SU-DHL-6 (cell line): ENCODE measurements around the gene LIG3.

Experiments
- H2AFZ ChIP-seq: fragments of 200-600 bp; sonication (generic); 2 replicates; pipeline ENCODE4 v1.6.1; 2014; ENCODE audit warnings: low read depth, mild to moderate bottlenecking, moderate library complexity, mixed read lengths, antibody characterized with exemption, low read length; ENCODE audit not compliant: severe bottlenecking
- H3F3A ChIP-seq: fragments of 200-600 bp; shearing (Covaris generic); 2 replicates; pipeline ENCODE4 v1.6.0; 2016; ENCODE audit warnings: antibody characterized with exemption, mild to moderate bottlenecking; ENCODE audit not compliant: insufficient read depth
- H3K27ac ChIP-seq: fragments of 200-600 bp; sonication (generic); 2 replicates; pipeline ENCODE4 v1.5.1; 2016; ENCODE audit warnings: low read depth, mild to moderate bottlenecking, low read length, moderate library complexity, mixed read lengths
- H3K27me3 ChIP-seq: fragments of 200-600 bp; sonication (generic), shearing (Covaris generic); 2 replicates; pipeline ENCODE4 v1.6.0; 2014; ENCODE audit warnings: mild to moderate bottlenecking, low read length
- H3K36me3 ChIP-seq: fragments of 200-600 bp; sonication (generic); 2 replicates; pipeline ENCODE4 v1.6.1; 2014; ENCODE audit warnings: mild to moderate bottlenecking, low read length, mixed read lengths
- H3K4me2 ChIP-seq: fragments of 300-600, 200-600 bp; shearing (Covaris generic), sonication (generic); 2 replicates; pipeline ENCODE4 v1.6.0; 2014; ENCODE audit warnings: low read length, low read depth, mild to moderate bottlenecking; ENCODE audit not compliant: poor library complexity, severe bottlenecking
- H3K4me3 ChIP-seq: fragments of 200-600 bp; sonication (generic); 2 replicates; pipeline ENCODE4 v1.5.1; 2014; ENCODE audit warnings: antibody characterized with exemption, low read length, mild to moderate bottlenecking, mixed read lengths; ENCODE audit not compliant: insufficient read depth, poor library complexity, severe bottlenecking
- H3K79me2 ChIP-seq: fragments of 200-600 bp; sonication (generic); 2 replicates; pipeline ENCODE4 v1.6.1; 2014; ENCODE audit warnings: mild to moderate bottlenecking, low read length, moderate library complexity; ENCODE audit not compliant: insufficient read depth
- H3K9ac ChIP-seq: fragments of 200-600 bp; sonication (generic); 2 replicates; pipeline ENCODE4 v1.7.0; 2014; ENCODE audit warnings: mild to moderate bottlenecking, low read length
- H3K9me2 ChIP-seq: fragments of 200-600 bp; sonication (generic); replicated peaks from 2 replicates; pipeline ENCODE4 v1.6.1; 2014; ENCODE audit warnings: low read length; ENCODE audit not compliant: insufficient read depth
- H3K9me3 ChIP-seq: fragments of 200-600 bp; sonication (generic); 2 replicates; pipeline ENCODE4 v1.6.1; 2014; ENCODE audit warnings: low read length, mixed read lengths; ENCODE audit not compliant: insufficient read depth
- H4K20me1 ChIP-seq: fragments of 200-600 bp; sonication (generic); 2 replicates; pipeline ENCODE4 v1.6.1; 2014; ENCODE audit warnings: low read depth, mild to moderate bottlenecking, antibody characterized with exemption, low read length, moderate library complexity, mixed read lengths
- CTCF ChIP-seq: fragments of 200-600 bp; sonication (generic); IDR thresholded peaks from one replicate; pipeline ENCODE4 v1.5.1; 2017; ENCODE audit warnings: antibody characterized with exemption, mild to moderate bottlenecking, low read length, moderate library complexity; ENCODE audit not compliant: insufficient read depth, poor library complexity, severe bottlenecking
- EZH2phosphoT487 ChIP-seq: fragments of 200-600 bp; sonication (generic), shearing (Covaris generic); conservative IDR thresholded peaks from 2 replicates; pipeline ENCODE4 v1.6.1; 2018; ENCODE audit warnings: mild to moderate bottlenecking, antibody characterized with exemption, low read length, moderate library complexity, mixed read lengths

Gene LIG3

GRCh38 chr17:35006345-35006744 is 26.0 kb downstream of the LIG3 start:
- no peak overlapping the region for H3K4me3 ChIP-seq
- no peaks in the 10 kb centered on the region for H3K9me2 ChIP-seq
- H3K9me3 ChIP-seq = no peaks in the 10 kb centered on the region
- H4K20me1 ChIP-seq = no peaks in the 10 kb centered on the region
- no peak overlapping the region for H3K27ac ChIP-seq
- H3K9ac ChIP-seq = no peak overlapping the region
- H3K79me2 ChIP-seq = no peaks in the 10 kb centered on the region
- no peak overlapping the region for H3K4me2 ChIP-seq
- H3K36me3 ChIP-seq = no peaks in the 10 kb centered on the region
- H2AFZ ChIP-seq = no peak overlapping the region
- no peaks in the 10 kb centered on the region for H3K27me3 ChIP-seq
- H3F3A ChIP-seq = no peaks in the 10 kb centered on the region
- TF ChIP-seq CTCF = no peak
- no peak for TF ChIP-seq EZH2phosphoT487

GRCh38 chr17:35006961-35007360 is 26.6 kb downstream of the LIG3 start:
- no peak for TF ChIP-seq EZH2phosphoT487
- H3F3A ChIP-seq = no peaks in the 10 kb centered on the region
- H3K36me3 ChIP-seq = no peaks in the 10 kb centered on the region
- H3K27ac ChIP-seq = no peak overlapping the region
- H3K9me3 ChIP-seq = no peaks in the 10 kb centered on the region
- H3K27me3 ChIP-seq = no peaks in the 10 kb centered on the region
- H3K4me2 ChIP-seq = no peak overlapping the region
- H3K9ac ChIP-seq = no peak overlapping the region
- no peak overlapping the region for H2AFZ ChIP-seq
- H3K9me2 ChIP-seq = no peaks in the 10 kb centered on the region
- H4K20me1 ChIP-seq = no peaks in the 10 kb centered on the region
- H3K4me3 ChIP-seq = no peak overlapping the region
- no peaks in the 10 kb centered on the region for H3K79me2 ChIP-seq

GRCh38 chr17:35010093-35010492 is 29.8 kb downstream of the LIG3 start:
- Histone ChIP-seq H3K27ac (no peak overlapping the region), H3K4me3 (no peak overlapping the region), H3K36me3 (no peaks in the 10 kb centered on the region), H2AFZ (no peak overlapping the region), H3K4me2 (no peak overlapping the region), H3F3A (no peaks in the 10 kb centered on the region), H3K9me3 (no peaks in the 10 kb centered on the region), H3K27me3 (no peaks in the 10 kb centered on the region), H3K9ac (no peak overlapping the region), H3K9me2 (no peaks in the 10 kb centered on the region), H4K20me1 (no peaks in the 10 kb centered on the region), H3K79me2 (no peaks in the 10 kb centered on the region)
- TF ChIP-seq CTCF (no peak), EZH2phosphoT487 (no peak)

GRCh38 chr17:35011671-35012216 is 31.4 kb downstream of the LIG3 start:
- Histone ChIP-seq H3K9me2 (no peaks in the 10 kb centered on the region), H3F3A (no peaks in the 10 kb centered on the region), H4K20me1 (no peaks in the 10 kb centered on the region), H3K27me3 (no peaks in the 10 kb centered on the region), H2AFZ (no peak overlapping the region), H3K27ac (no peak overlapping the region), H3K79me2 (no peaks in the 10 kb centered on the region), H3K4me2 (no peak overlapping the region), H3K9ac (no peak overlapping the region), H3K36me3 (no peaks in the 10 kb centered on the region), H3K9me3 (no peaks in the 10 kb centered on the region), H3K4me3 (no peak overlapping the region)
- no peak for TF ChIP-seq CTCF
